Measurements from ENCODE around the gene IPPK.

IPPK gene

GRCh38 chr9:92712767-92713166, 42.8 kb upstream of the IPPK start:
- ATAC-seq (ENCODE audit: insufficient read depth, low read depth) = no peak
- Histone ChIP-seq H3K27ac (ENCODE audit: low read length) (no peak overlapping the region), H3K4me1 (ENCODE audit: insufficient read depth, low read length) (no peaks in the 10 kb centered on the region), H3K9me3 (ENCODE audit: insufficient read depth, low read length, severe bottlenecking) (no peaks in the 10 kb centered on the region), H2AFZ (ENCODE audit: low read depth, low read length) (no peak overlapping the region), H4K20me1 (ENCODE audit: insufficient read depth, low read length) (peaks cover 15% of the 10 kb centered on the region; the same call in 1 of the 2 replicates), H3K4me2 (ENCODE audit: insufficient read depth, low read length) (no peak overlapping the region), H3K27me3 (ENCODE audit: insufficient read depth, low read length, poor library complexity) (no peaks in the 10 kb centered on the region), H3K36me3 (ENCODE audit: insufficient read depth, low read length) (peaks cover 83% of the 10 kb centered on the region), H3K79me2 (ENCODE audit: insufficient read depth, low read length) (no peaks in the 10 kb centered on the region), H3K4me3 (ENCODE audit: low read depth in 1 of 2, low read length in 2 of 2) (no peak overlapping the region), H3K9ac (ENCODE audit: low read depth, low read length) (no peak overlapping the region)
- DNase-seq = no peak
- TF ChIP-seq CTCF (IDR thresholded peaks at IDR 0.05; ENCODE audit: borderline replicate concordance, extremely low read depth, low read length, poor library complexity, severe bottlenecking) (no peak), EZH2 (IDR thresholded peaks at IDR 0.05; ENCODE audit: borderline replicate concordance, low read depth, low read length, severe bottlenecking) (no peak)

DNA sequence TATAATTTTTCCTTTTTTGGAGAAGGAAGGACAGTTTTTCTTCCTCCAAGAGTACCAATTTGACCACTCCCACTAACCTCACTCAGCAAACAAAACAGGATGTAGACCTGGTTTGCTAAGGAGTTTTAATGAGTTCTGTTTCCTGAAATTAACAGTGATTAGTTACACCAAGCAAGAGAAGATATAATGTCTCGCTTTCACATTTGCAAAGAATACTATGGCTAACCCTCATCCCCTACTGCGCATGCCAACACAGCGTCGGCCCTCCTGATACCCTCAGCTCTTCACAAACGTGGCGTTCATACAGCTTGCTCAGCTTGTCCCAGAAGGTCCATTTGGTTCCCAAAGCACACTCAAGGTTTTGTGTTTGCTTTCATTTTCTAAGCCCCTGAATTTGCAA, 41.9 kb upstream of the IPPK start:
- Histone ChIP-seq H3K9me3 (ENCODE audit: insufficient read depth, low read length, severe bottlenecking) (no peaks in the 10 kb centered on the region), H3K4me3 (ENCODE audit: low read depth in 1 of 2, low read length in 2 of 2) (no peak overlapping the region), H3K36me3 (ENCODE audit: insufficient read depth, low read length) (peaks cover 74% of the 10 kb centered on the region), H2AFZ (ENCODE audit: low read depth, low read length) (no peak overlapping the region), H4K20me1 (ENCODE audit: insufficient read depth, low read length) (peaks cover 11% of the 10 kb centered on the region; the same call in 1 of the 2 replicates), H3K27me3 (ENCODE audit: insufficient read depth, low read length, poor library complexity) (no peaks in the 10 kb centered on the region), H3K4me1 (ENCODE audit: insufficient read depth, low read length) (no peaks in the 10 kb centered on the region), H3K9ac (ENCODE audit: low read depth, low read length) (no peak overlapping the region), H3K27ac (ENCODE audit: low read length) (no peak overlapping the region), H3K79me2 (ENCODE audit: insufficient read depth, low read length) (no peaks in the 10 kb centered on the region), H3K4me2 (ENCODE audit: insufficient read depth, low read length) (no peak overlapping the region)
- DNase-seq = no peak
- no peak for ATAC-seq (ENCODE audit: insufficient read depth, low read depth)
- TF ChIP-seq CTCF (IDR thresholded peaks at IDR 0.05; ENCODE audit: borderline replicate concordance, extremely low read depth, low read length, poor library complexity, severe bottlenecking) (no peak), EZH2 (IDR thresholded peaks at IDR 0.05; ENCODE audit: borderline replicate concordance, low read depth, low read length, severe bottlenecking) (no peak)

DNA sequence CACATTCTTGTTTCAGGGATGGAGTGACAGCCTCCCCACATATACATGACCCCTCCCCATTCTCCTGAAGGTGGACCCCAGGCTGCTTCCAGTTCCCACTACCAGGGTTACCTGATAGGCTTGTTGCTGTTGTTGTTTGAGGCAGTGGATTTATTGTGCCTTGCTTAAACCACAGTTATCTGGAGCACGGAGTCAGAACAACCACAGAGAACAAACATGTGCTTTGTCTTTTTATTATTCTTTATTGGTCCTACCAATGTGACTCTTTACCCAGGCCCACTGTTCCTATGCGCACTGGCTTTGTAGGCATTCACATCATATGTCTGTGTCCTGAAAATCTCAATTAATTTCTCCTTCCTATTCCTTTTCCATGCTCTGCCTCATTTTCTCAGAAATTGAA, 41.2 kb upstream of the IPPK start:
- Histone ChIP-seq H4K20me1 (ENCODE audit: insufficient read depth, low read length) (peaks cover 5% of the 10 kb centered on the region; the same call in 1 of the 2 replicates), H3K27ac (ENCODE audit: low read length) (no peak overlapping the region), H3K9ac (ENCODE audit: low read depth, low read length) (no peak overlapping the region), H3K4me3 (ENCODE audit: low read depth in 1 of 2, low read length in 2 of 2) (no peak overlapping the region), H3K36me3 (ENCODE audit: insufficient read depth, low read length) (peaks cover 67% of the 10 kb centered on the region), H3K27me3 (ENCODE audit: insufficient read depth, low read length, poor library complexity) (no peaks in the 10 kb centered on the region), H3K4me2 (ENCODE audit: insufficient read depth, low read length) (no peak overlapping the region), H3K79me2 (ENCODE audit: insufficient read depth, low read length) (no peaks in the 10 kb centered on the region), H3K9me3 (ENCODE audit: insufficient read depth, low read length, severe bottlenecking) (no peaks in the 10 kb centered on the region), H2AFZ (ENCODE audit: low read depth, low read length) (no peak overlapping the region), H3K4me1 (ENCODE audit: insufficient read depth, low read length) (no peaks in the 10 kb centered on the region)
- TF ChIP-seq CTCF (IDR thresholded peaks at IDR 0.05; ENCODE audit: borderline replicate concordance, extremely low read depth, low read length, poor library complexity, severe bottlenecking) (no peak), EZH2 (IDR thresholded peaks at IDR 0.05; ENCODE audit: borderline replicate concordance, low read depth, low read length, severe bottlenecking) (no peak)
- ATAC-seq (ENCODE audit: insufficient read depth, low read depth) (no peak), DNase-seq (no peak)

- Histone ChIP-seq H3K9ac (ENCODE audit: low read depth, low read length) (no peak overlapping the region), H4K20me1 (ENCODE audit: insufficient read depth, low read length) (peaks cover 5% of the 10 kb centered on the region; the same call in 1 of the 2 replicates), H3K4me2 (ENCODE audit: insufficient read depth, low read length) (no peak overlapping the region), H2AFZ (ENCODE audit: low read depth, low read length) (no peak overlapping the region), H3K9me3 (ENCODE audit: insufficient read depth, low read length, severe bottlenecking) (no peaks in the 10 kb centered on the region), H3K4me3 (ENCODE audit: low read depth in 1 of 2, low read length in 2 of 2) (no peak overlapping the region), H3K79me2 (ENCODE audit: insufficient read depth, low read length) (no peaks in the 10 kb centered on the region), H3K4me1 (ENCODE audit: insufficient read depth, low read length) (no peaks in the 10 kb centered on the region), H3K27me3 (ENCODE audit: insufficient read depth, low read length, poor library complexity) (no peaks in the 10 kb centered on the region), H3K36me3 (ENCODE audit: insufficient read depth, low read length) (peaks cover 59% of the 10 kb centered on the region), H3K27ac (ENCODE audit: low read length) (no peak overlapping the region)
- ATAC-seq (ENCODE audit: insufficient read depth, low read depth) (no peak), DNase-seq (no peak)
- TF ChIP-seq EZH2 (IDR thresholded peaks at IDR 0.05; ENCODE audit: borderline replicate concordance, low read depth, low read length, severe bottlenecking) (no peak), CTCF (IDR thresholded peaks at IDR 0.05; ENCODE audit: borderline replicate concordance, extremely low read depth, low read length, poor library complexity, severe bottlenecking) (no peak)
These were observed 40.4 kb upstream of the IPPK start for GRCh38 chr9:92710368-92710767.
